AG04449 (cell line): ENCODE results near the gene COPZ1.
A peak's percentile ranks its signal among the peaks of the same experiment; 100 is the strongest.

ENCODE experiments used
- CTCF ChIA-PET: fragments of 350-600 bp; formaldehyde crosslinking; extraction: SDS; loops from one replicate; lab custom pipeline; 2021; ENCODE audit warnings: antibody characterized with exemption; lab: Yijun Ruan, JAX
- POLR2A ChIA-PET: fragments of 400-600, 350-600 bp; formaldehyde crosslinking; extraction: SDS; loops from one replicate; lab custom pipeline; 2020; ENCODE audit warnings: antibody characterized with exemption, inconsistent platforms; lab: Yijun Ruan, JAX
- DNase-seq: peaks from one replicate; pipeline ENCODE4 v3.0.0-alpha.2; 2010; ENCODE audit warnings: low read depth, low spot score
- H3K4me3 ChIP-seq: 2 replicates; pipeline ENCODE4 v1.5.1; 2011; ENCODE audit warnings: low read depth, mild to moderate bottlenecking, control low read depth, low read length
- CTCF ChIP-seq: IDR thresholded peaks from one replicate; pipeline ENCODE4 v1.5.1; 2011; ENCODE audit warnings: mild to moderate bottlenecking, moderate library complexity, low read length, control low read depth, inconsistent platforms; ENCODE audit not compliant: insufficient read depth; ENCODE audit errors: missing control alignments

Gene COPZ1

GRCh38 chr12:54376596-54376995 lies 51.7 kb downstream of the COPZ1 start:
- no peak overlapping the region for H3K4me3 ChIP-seq
- CTCF ChIA-PET: interaction anchor here (0.7 to 7.1 kb wide), 9 partner anchors 8 to 162 kb away, joined by 3 to 129 read pairs (median 4); no protein-coding TSS in a partner anchor
- POLR2A ChIA-PET: no interaction called here
- no peak for DNase-seq
- no peak for TF ChIP-seq CTCF

GRCh38 chr12:54377007-54377406 lies 52.1 kb downstream of the COPZ1 start:
- H3K4me3 ChIP-seq: no peak overlapping the region
- no peak for TF ChIP-seq CTCF
- ChIA-PET CTCF (interaction anchor here (0.7 to 7.1 kb wide), 11 partner anchors 9 to 163 kb away, joined by 3 to 152 read pairs (median 4); no protein-coding TSS in a partner anchor), POLR2A (no interaction called here)
- no peak for DNase-seq

GRCh38 chr12:54377797-54378515 lies 53.0 kb downstream of the COPZ1 start:
- ChIA-PET CTCF (interaction anchor here (0.9 to 11.2 kb wide), 16 partner anchors 7 to 163 kb away, joined by 3 to 333 read pairs (median 46); partner anchors contain the start of gene ITGA5), POLR2A (interaction anchor here (1.4 kb wide), 2 partner anchors 19 to 53 kb away, joined by 4 read pairs; partner anchors contain the start of gene COPZ1)
- no peak for DNase-seq
- H3K4me3 ChIP-seq: no peak overlapping the region
- TF ChIP-seq CTCF: no peak

- no peak for TF ChIP-seq CTCF
- POLR2A ChIA-PET: interaction anchor here (1.0 to 1.4 kb wide), 3 partner anchors 9 to 54 kb away, joined by 3 to 4 read pairs (median 4); partner anchors contain the start of gene COPZ1
- peak overlapping the region; percentile 58 for H3K4me3 ChIP-seq
- DNase-seq: no peak
- CTCF ChIA-PET: interaction anchor here (0.6 to 11.2 kb wide), 57 partner anchors 8 to 622 kb away, joined by 3 to 333 read pairs (median 8); partner anchors contain the start of genes COPZ1, HOXC10, ITGA5 and NFE2
Measured at GRCh38 chr12:54378796-54379397, 54.0 kb downstream of the COPZ1 start.

- DNase-seq: no peak
- ChIA-PET CTCF (interaction anchor here (0.5 to 11.2 kb wide), 61 partner anchors 8 to 623 kb away, joined by 3 to 333 read pairs (median 7); partner anchors contain the start of genes COPZ1, HOXC10, ITGA5 and NFE2), POLR2A (interaction anchor here (1.0 to 1.4 kb wide), 3 partner anchors 8 to 55 kb away, joined by 3 to 4 read pairs (median 4); partner anchors contain the start of gene COPZ1)
- H3K4me3 ChIP-seq: peak overlapping the region; percentile 58
- TF ChIP-seq CTCF: peak; percentile 100
Measured at GRCh38 chr12:54379398-54380201, 54.7 kb downstream of the COPZ1 start.
